ENCODE results near the gene UBE2H. TPM values are rescaled to one million over a fixed set of nuclear protein-coding genes. Genes with fewer than 3 reads are reported as not detected.

Gene UBE2H
- total and polyA plus RNA-seq, 10 of the 15 experiments (the other 5 are each of a cell fraction or from before 2014, with no cell fraction given) = 15.6 to 75.5 (median 32.8) TPM

DNA sequence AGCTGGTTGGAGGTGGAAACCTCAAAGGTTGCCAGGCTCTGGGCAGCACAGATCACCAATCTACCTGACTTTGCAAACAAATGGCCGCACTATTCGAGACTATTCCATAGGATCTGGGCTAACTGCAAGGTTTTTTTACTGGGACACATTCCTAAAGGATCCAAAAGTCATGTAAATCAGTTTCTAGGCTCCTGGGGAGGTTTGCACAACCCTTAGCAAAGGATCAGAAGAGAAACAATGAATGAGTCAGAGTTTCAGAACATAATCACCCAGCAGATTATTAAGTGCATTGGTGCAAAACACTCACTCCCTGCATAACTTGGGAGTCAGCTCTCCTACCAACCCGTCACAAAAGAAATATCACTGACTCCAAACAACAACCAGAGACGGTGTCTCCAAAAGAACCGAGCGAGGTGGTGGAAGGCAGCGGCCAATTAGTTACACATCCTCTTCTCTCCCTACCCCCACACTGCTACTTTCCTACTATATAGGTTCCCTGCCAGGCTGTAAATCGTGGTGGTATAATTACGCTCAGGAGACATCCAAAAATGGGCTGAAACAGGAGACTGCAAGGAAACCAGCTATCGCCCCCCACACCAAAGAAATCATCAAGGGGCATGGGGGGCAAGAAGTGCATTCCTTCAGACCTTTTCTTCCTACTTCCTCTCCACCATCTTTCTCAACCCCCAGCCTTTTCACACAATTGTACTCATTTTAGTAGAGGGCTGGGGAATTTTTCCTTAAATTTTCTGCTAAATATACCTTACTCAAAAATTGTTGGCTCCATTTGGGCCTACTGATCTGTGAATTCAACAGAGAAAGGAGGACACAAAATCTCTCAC is 3.2 kb downstream of the UBE2H start (continued):
- TF ChIP-seq, protein P1, sequence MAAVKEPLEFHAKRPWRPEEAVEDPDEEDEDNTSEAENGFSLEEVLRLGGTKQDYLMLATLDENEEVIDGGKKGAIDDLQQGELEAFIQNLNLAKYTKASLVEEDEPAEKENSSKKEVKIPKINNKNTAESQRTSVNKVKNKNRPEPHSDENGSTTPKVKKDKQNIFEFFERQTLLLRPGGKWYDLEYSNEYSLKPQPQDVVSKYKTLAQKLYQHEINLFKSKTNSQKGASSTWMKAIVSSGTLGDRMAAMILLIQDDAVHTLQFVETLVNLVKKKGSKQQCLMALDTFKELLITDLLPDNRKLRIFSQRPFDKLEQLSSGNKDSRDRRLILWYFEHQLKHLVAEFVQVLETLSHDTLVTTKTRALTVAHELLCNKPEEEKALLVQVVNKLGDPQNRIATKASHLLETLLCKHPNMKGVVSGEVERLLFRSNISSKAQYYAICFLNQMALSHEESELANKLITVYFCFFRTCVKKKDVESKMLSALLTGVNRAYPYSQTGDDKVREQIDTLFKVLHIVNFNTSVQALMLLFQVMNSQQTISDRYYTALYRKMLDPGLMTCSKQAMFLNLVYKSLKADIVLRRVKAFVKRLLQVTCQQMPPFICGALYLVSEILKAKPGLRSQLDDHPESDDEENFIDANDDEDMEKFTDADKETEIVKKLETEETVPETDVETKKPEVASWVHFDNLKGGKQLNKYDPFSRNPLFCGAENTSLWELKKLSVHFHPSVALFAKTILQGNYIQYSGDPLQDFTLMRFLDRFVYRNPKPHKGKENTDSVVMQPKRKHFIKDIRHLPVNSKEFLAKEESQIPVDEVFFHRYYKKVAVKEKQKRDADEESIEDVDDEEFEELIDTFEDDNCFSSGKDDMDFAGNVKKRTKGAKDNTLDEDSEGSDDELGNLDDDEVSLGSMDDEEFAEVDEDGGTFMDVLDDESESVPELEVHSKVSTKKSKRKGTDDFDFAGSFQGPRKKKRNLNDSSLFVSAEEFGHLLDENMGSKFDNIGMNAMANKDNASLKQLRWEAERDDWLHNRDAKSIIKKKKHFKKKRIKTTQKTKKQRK (IDR thresholded peaks at IDR 0.05; ENCODE audit: low read depth, low read length) = no peak
- no peak; the same call in 1 of the 2 replicates for TF ChIP-seq CBX5 (IDR thresholded peaks at IDR 0.05; ENCODE audit: low read depth)
- no peak for TF ChIP-seq ZZZ3 (IDR thresholded peaks at IDR 0.05; ENCODE audit: control insufficient read depth, insufficient read length, low read depth)
- TF ChIP-seq HDAC6 (IDR thresholded peaks at IDR 0.05; ENCODE audit: unreplicated experiment) = no peak
- no peak for TF ChIP-seq KAT2A (conservative IDR thresholded peaks at IDR 0.05; ENCODE audit: control insufficient read depth, low read depth, low read length)
- TF ChIP-seq POU2F2 (IDR thresholded peaks at IDR 0.05; ENCODE audit: borderline replicate concordance, low read depth, low read length) = no peak
- no peak for TF ChIP-seq ZNF384 (IDR thresholded peaks at IDR 0.05; ENCODE audit: borderline replicate concordance, low read depth, low read length)
- TF ChIP-seq, protein P2, sequence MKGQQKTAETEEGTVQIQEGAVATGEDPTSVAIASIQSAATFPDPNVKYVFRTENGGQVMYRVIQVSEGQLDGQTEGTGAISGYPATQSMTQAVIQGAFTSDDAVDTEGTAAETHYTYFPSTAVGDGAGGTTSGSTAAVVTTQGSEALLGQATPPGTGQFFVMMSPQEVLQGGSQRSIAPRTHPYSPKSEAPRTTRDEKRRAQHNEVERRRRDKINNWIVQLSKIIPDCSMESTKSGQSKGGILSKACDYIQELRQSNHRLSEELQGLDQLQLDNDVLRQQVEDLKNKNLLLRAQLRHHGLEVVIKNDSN (IDR thresholded peaks at IDR 0.05; ENCODE audit: borderline replicate concordance, extremely low read length, insufficient read depth, low read depth, low read length) = no peak
- TF ChIP-seq SMAD1 (IDR thresholded peaks at IDR 0.05; ENCODE audit: low read depth, partially characterized antibody) = no peak
- TF ChIP-seq DPF2 (IDR thresholded peaks at IDR 0.05) = peak; percentile 39; the same call in 1 of the 2 replicates
- TF ChIP-seq, protein P3, sequence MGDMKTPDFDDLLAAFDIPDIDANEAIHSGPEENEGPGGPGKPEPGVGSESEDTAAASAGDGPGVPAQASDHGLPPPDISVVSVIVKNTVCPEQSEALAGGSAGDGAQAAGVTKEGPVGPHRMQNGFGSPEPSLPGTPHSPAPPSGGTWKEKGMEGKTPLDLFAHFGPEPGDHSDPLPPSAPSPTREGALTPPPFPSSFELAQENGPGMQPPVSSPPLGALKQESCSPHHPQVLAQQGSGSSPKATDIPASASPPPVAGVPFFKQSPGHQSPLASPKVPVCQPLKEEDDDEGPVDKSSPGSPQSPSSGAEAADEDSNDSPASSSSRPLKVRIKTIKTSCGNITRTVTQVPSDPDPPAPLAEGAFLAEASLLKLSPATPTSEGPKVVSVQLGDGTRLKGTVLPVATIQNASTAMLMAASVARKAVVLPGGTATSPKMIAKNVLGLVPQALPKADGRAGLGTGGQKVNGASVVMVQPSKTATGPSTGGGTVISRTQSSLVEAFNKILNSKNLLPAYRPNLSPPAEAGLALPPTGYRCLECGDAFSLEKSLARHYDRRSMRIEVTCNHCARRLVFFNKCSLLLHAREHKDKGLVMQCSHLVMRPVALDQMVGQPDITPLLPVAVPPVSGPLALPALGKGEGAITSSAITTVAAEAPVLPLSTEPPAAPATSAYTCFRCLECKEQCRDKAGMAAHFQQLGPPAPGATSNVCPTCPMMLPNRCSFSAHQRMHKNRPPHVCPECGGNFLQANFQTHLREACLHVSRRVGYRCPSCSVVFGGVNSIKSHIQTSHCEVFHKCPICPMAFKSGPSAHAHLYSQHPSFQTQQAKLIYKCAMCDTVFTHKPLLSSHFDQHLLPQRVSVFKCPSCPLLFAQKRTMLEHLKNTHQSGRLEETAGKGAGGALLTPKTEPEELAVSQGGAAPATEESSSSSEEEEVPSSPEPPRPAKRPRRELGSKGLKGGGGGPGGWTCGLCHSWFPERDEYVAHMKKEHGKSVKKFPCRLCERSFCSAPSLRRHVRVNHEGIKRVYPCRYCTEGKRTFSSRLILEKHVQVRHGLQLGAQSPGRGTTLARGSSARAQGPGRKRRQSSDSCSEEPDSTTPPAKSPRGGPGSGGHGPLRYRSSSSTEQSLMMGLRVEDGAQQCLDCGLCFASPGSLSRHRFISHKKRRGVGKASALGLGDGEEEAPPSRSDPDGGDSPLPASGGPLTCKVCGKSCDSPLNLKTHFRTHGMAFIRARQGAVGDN (IDR thresholded peaks at IDR 0.05) = no peak
- TF ChIP-seq NR2F1 (conservative IDR thresholded peaks at IDR 0.05) = no peak
- no peak for TF ChIP-seq ZNF274 (IDR thresholded peaks at IDR 0.05; ENCODE audit: insufficient read depth, insufficient read length)
- TF ChIP-seq CBX3 (IDR thresholded peaks at IDR 0.05; ENCODE audit: borderline replicate concordance, low read depth) = no peak
- TF ChIP-seq ZNF24 (IDR thresholded peaks at IDR 0.05) = peak; percentile 65
- TF ChIP-seq PAX5 (IDR thresholded peaks at IDR 0.05; ENCODE audit: borderline replicate concordance, low read depth, low read length) = no peak
- no peak for TF ChIP-seq POLR2A (IDR thresholded peaks at IDR 0.05; ENCODE audit: low read depth, low read length)
- TF ChIP-seq POLR2AphosphoS5 (IDR thresholded peaks at IDR 0.05; ENCODE audit: low read length) = peak; percentile 82; the same call in 1 of the 2 replicates
- TF ChIP-seq ZNF622 (IDR thresholded peaks at IDR 0.05) = no peak
- TF ChIP-seq ZNF217 (IDR thresholded peaks at IDR 0.05) = no peak
- no peak for TF ChIP-seq RELA (IDR thresholded peaks at IDR 0.05; ENCODE audit: borderline replicate concordance, partially characterized antibody)
- no peak for TF ChIP-seq POLR2AphosphoS2 (IDR thresholded peaks at IDR 0.05; ENCODE audit: low read depth, low read length)
- TF ChIP-seq KDM1A (IDR thresholded peaks at IDR 0.05; ENCODE audit: borderline replicate concordance) = no peak

Data from GM12878 (cell line).